Cardiac muscle cell (in vitro differentiated cells and primary cell): ENCODE data around the gene SLC19A2. TPM values are rescaled to one million over a fixed set of nuclear protein-coding genes. Genes with fewer than 3 reads are reported as not detected.
"Not testable (repeated sequence)": the region's sequence is repeated elsewhere in the genome, so short reads cannot be mapped to it uniquely, and the experiment has no call there.

ENCODE experiments used
- DNase-seq, 2 donors: peaks; one replicate each; pipeline versions ENCODE4 v3.0.0 to v3.0.0-alpha.2; 2010 to 2017; ENCODE audit warnings: low read depth in 1 of 2, low spot score in 1 of 2
- H3K27ac ChIP-seq: fragments of 200-600 bp; sonication (generic); 2 replicates; pipeline ENCODE4 v1.5.1; 2016
- H3K27me3 ChIP-seq: fragments of 200-600 bp; sonication (generic); 2 replicates; pipeline ENCODE4 v1.6.0; 2016; ENCODE audit warnings: control low read depth
- H3K36me3 ChIP-seq: fragments of 200-600 bp; sonication (generic); 2 replicates; pipeline ENCODE4 v1.5.1; 2016; ENCODE audit warnings: control low read depth
- H3K4me1 ChIP-seq: fragments of 200-600 bp; sonication (generic); 2 replicates; pipeline ENCODE4 v1.8.1; 2017; ENCODE audit warnings: low read depth, mild to moderate bottlenecking, mixed run types
- H3K4me3 ChIP-seq: fragments of 200-600 bp; sonication (generic); 2 replicates; pipeline ENCODE4 v1.5.1; 2016; ENCODE audit warnings: mild to moderate bottlenecking
- H3K9me3 ChIP-seq: fragments of 200-600 bp; sonication (generic); 2 replicates; pipeline ENCODE4 v1.5.1; 2017; ENCODE audit warnings: low read depth, mild to moderate bottlenecking, control low read depth
- polyA plus RNA-seq: library from polyadenylated mRNA; unstranded; fragments of >200 nt; fragmentation: Nextera tagmentation; extraction: Ambion mirVana; gene quantifications from 2 replicates; pipeline ENCODE4 v1.2.1, GENCODE V29; 2016
- total RNA-seq: library from RNA; depleted of rRNA; stranded (reverse); fragments of >200 nt; gene quantifications from 2 replicates; pipeline ENCODE4 v1.2.3, GENCODE V29; 2016
- TF ChIP-seq, protein P1 (sequence below): IDR thresholded peaks from 2 replicates; pipeline ENCODE4 v1.5.1; 2012; ENCODE audit warnings: low read depth, mild to moderate bottlenecking, low read length

Gene SLC19A2, protein sequence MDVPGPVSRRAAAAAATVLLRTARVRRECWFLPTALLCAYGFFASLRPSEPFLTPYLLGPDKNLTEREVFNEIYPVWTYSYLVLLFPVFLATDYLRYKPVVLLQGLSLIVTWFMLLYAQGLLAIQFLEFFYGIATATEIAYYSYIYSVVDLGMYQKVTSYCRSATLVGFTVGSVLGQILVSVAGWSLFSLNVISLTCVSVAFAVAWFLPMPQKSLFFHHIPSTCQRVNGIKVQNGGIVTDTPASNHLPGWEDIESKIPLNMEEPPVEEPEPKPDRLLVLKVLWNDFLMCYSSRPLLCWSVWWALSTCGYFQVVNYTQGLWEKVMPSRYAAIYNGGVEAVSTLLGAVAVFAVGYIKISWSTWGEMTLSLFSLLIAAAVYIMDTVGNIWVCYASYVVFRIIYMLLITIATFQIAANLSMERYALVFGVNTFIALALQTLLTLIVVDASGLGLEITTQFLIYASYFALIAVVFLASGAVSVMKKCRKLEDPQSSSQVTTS
- 16.2 and 18.6 TPM in 2 replicates for total RNA-seq
- polyA plus RNA-seq: 8.8 and 19.4 TPM in 2 replicates

DNA sequence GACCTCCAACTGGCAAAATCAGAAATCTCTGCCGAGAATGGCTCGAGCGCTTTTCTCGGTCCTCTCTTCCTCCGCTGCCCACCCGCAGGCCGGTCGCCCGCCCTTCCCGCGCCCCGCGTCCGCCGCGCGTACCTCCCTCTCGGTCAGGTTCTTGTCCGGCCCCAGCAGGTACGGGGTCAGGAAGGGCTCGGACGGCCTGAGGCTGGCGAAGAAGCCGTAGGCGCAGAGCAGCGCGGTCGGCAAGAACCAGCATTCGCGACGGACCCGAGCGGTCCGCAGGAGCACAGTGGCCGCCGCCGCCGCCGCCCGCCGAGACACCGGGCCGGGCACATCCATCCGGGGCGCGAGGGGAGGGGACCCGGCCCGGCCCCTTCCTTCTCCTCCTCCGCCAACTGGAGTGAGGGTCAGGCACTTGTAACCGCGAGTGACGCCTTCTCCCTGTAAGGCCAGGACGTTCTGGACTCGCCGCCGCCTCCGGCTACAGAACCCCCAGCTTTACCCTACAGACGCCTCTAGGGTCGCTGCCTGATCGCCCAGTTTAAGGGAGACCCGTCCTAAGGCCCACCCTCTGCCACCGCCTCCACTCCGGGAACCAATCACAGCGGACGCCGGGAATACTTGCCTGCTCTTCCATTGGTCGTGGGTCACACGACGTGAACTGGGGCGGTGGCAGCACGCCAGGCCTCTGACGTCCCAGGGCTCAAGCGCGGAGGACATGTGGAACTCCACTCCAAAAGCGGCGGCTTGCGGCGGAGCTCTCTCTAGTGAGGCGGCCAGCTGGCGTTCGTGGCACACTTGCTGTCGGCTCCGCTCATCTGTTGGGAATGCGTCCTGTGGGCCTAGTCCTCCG is at the start of gene SLC19A2:
TSS of gene SLC19A2 (minus strand) at position 514 of the 850 bp plus-strand sequence. CDS start at position 336, 178 bp downstream.
- H3K9me3 ChIP-seq: no peaks in the 10 kb centered on the region
- H3K36me3 ChIP-seq: no peaks in the 10 kb centered on the region
- H3K27ac ChIP-seq: peak within 1 kb of the TSS; percentile 96
- H3K27me3 ChIP-seq: no peaks in the 10 kb centered on the region
- TF ChIP-seq, protein P1, sequence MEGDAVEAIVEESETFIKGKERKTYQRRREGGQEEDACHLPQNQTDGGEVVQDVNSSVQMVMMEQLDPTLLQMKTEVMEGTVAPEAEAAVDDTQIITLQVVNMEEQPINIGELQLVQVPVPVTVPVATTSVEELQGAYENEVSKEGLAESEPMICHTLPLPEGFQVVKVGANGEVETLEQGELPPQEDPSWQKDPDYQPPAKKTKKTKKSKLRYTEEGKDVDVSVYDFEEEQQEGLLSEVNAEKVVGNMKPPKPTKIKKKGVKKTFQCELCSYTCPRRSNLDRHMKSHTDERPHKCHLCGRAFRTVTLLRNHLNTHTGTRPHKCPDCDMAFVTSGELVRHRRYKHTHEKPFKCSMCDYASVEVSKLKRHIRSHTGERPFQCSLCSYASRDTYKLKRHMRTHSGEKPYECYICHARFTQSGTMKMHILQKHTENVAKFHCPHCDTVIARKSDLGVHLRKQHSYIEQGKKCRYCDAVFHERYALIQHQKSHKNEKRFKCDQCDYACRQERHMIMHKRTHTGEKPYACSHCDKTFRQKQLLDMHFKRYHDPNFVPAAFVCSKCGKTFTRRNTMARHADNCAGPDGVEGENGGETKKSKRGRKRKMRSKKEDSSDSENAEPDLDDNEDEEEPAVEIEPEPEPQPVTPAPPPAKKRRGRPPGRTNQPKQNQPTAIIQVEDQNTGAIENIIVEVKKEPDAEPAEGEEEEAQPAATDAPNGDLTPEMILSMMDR: peak; percentile 31
- DNase-seq: peak; percentile 99 to 100
- H3K4me3 ChIP-seq: peak within 1 kb of the TSS; percentile 73
- H3K4me1 ChIP-seq: peaks cover 43% of the 10 kb centered on the region

DNA sequence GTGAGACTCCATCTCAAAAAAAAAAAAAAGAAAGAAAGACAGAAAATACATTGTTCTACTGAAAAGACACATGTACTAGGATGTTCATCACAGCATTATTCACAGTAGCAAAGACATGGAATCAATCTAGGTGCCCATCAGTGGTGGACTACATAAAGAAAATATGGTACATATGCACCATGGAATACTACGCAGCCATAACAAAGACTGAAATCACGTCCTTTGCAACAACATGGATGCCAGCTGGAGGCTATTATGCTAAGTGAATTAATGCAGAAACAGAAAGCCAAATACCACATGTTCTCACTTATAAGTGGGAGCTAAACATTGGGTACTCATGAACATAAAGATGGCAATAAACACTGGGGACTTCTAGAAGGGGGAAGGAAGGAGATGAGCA is 48.9 kb upstream of the SLC19A2 start:
- no peaks in the 10 kb centered on the region for H3K27me3 ChIP-seq
- H3K4me3 ChIP-seq: no peak overlapping the region
- H3K27ac ChIP-seq: no peak overlapping the region
- DNase-seq: no peak
- no peaks in the 10 kb centered on the region for H3K9me3 ChIP-seq
- H3K4me1 ChIP-seq: no peaks in the 10 kb centered on the region
- no peaks in the 10 kb centered on the region for H3K36me3 ChIP-seq
- TF ChIP-seq, protein P1: no peak

- H3K9me3 ChIP-seq, H3K36me3 ChIP-seq, H3K4me1 ChIP-seq, H3K27ac ChIP-seq, H3K27me3 ChIP-seq, H3K4me3 ChIP-seq, DNase-seq: not testable (repeated sequence)
These were observed 47.9 kb upstream of the SLC19A2 start for GRCh38 chr1:169533528-169534190.

- no peak overlapping the region for H3K4me3 ChIP-seq
- DNase-seq: no peak
- H3K36me3 ChIP-seq: no peaks in the 10 kb centered on the region
- H3K9me3 ChIP-seq: no peaks in the 10 kb centered on the region
- no peak overlapping the region for H3K27ac ChIP-seq
- no peaks in the 10 kb centered on the region for H3K27me3 ChIP-seq
- TF ChIP-seq, protein P1: no peak
- no peaks in the 10 kb centered on the region for H3K4me1 ChIP-seq
These were observed 44.7 kb upstream of the SLC19A2 start for GRCh38 chr1:169530448-169530847.

GRCh38 chr1:169529068-169529642 is 43.4 kb upstream of the SLC19A2 start:
- Histone ChIP-seq H3K4me1 (no peaks in the 10 kb centered on the region), H3K9me3 (no peaks in the 10 kb centered on the region), H3K27me3 (no peaks in the 10 kb centered on the region), H3K36me3 (no peaks in the 10 kb centered on the region), H3K27ac (no peak overlapping the region), H3K4me3 (no peak overlapping the region)
- TF ChIP-seq, protein P1: no peak
- peak in 1 of 2 donors; percentile 28 for DNase-seq
